OCI-LY3 (cell line): ENCODE data around the gene ATRN.

Experiments
- CTCF ChIP-seq: fragments of 200-600, 300-600 bp; sonication (generic); IDR thresholded peaks from 2 replicates; pipeline ENCODE4 v1.5.1; 2014; ENCODE audit warnings: antibody characterized with exemption, low read length, low read depth
- EZH2phosphoT487 ChIP-seq: fragments of 200-600 bp; shearing (Covaris generic); IDR thresholded peaks from 2 replicates; pipeline ENCODE4 v1.6.1; 2018; ENCODE audit warnings: antibody characterized with exemption, mixed run types, low read depth

- TF ChIP-seq CTCF, result peak; percentile 24
- TF ChIP-seq EZH2phosphoT487, result no peak
These were observed 161.6 kb downstream of the ATRN start for GRCh38 chr20:3632311-3633004.
